ENCODE data around the gene AICDA.
"Not testable (repeated sequence)": the region's sequence is repeated elsewhere in the genome, so short reads cannot be mapped to it uniquely, and the experiment has no call there.

The AICDA gene

GRCh38 chr12:8609061-8609570 is 3.5 kb downstream of the AICDA start:
- peak; percentile 79 for DNase-seq

- DNase-seq, result no peak
Measured at GRCh38 chr12:8606890-8607289, 5.8 kb downstream of the AICDA start.

- DNase-seq, result no peak
Measured at GRCh38 chr12:8605057-8605456, 7.6 kb downstream of the AICDA start.

GRCh38 chr12:8603856-8604255 is 8.8 kb downstream of the AICDA start:
- no peak for DNase-seq

- DNase-seq, result no peak
Measured at GRCh38 chr12:8603286-8603685, 9.4 kb downstream of the AICDA start.

GRCh38 chr12:8596561-8596960 is 16.1 kb downstream of the AICDA start:
- no peak for DNase-seq

- no peak for DNase-seq
Measured at GRCh38 chr12:8594072-8594471, 18.6 kb downstream of the AICDA start.

GRCh38 chr12:8593246-8593645 is 19.4 kb downstream of the AICDA start:
- no peak for DNase-seq

GRCh38 chr12:8590842-8591545 is 21.7 kb downstream of the AICDA start:
- DNase-seq, result no peak

GRCh38 chr12:8589679-8590078 is 23.0 kb downstream of the AICDA start:
- DNase-seq, result no peak

GRCh38 chr12:8584478-8584877 is 28.2 kb downstream of the AICDA start:
- DNase-seq, result not testable (repeated sequence)

- no peak for DNase-seq
Measured at GRCh38 chr12:8584004-8584403, 28.7 kb downstream of the AICDA start.

GRCh38 chr12:8581098-8581784 is 31.4 kb downstream of the AICDA start:
- DNase-seq, result no peak

- no peak for DNase-seq
Measured at GRCh38 chr12:8577879-8578278, 34.8 kb downstream of the AICDA start.

- DNase-seq, result no peak
Measured at GRCh38 chr12:8572507-8572906, 40.2 kb downstream of the AICDA start.

GRCh38 chr12:8566525-8566924 is 46.1 kb downstream of the AICDA start:
- peak; percentile 92 for DNase-seq

GRCh38 chr12:8566052-8566451 is 46.6 kb downstream of the AICDA start:
- DNase-seq, result not testable (repeated sequence)

GRCh38 chr12:8564656-8565055 is 48.0 kb downstream of the AICDA start:
- no peak for DNase-seq

GRCh38 chr12:8563356-8563755 is 49.3 kb downstream of the AICDA start:
- DNase-seq, result no peak

GRCh38 chr12:8562310-8562709 is 50.3 kb downstream of the AICDA start:
- DNase-seq, result no peak

GRCh38 chr12:8561011-8561410 is 51.6 kb downstream of the AICDA start:
- DNase-seq, result no peak

GRCh38 chr12:8559676-8560075 is 53.0 kb downstream of the AICDA start:
- DNase-seq, result no peak

GRCh38 chr12:8556531-8557097 is 56.0 kb downstream of the AICDA start:
- no peak for DNase-seq

All from NCI-H1105 treated with DMSO at 0.1 percent for 48 hours (cell line).